Ramos (cell line): ENCODE results near the gene ZNF771.

Experiments used
- in situ Hi-C: fragments of 300-500 bp; cut with MboI; formaldehyde crosslinking; loops from one replicate; pipeline ENCODE4 v1.14.3; 2022; ENCODE audit warnings: low sequenced_read_pairs; ENCODE audit not compliant: unreplicated experiment

ZNF771 gene

DNA sequence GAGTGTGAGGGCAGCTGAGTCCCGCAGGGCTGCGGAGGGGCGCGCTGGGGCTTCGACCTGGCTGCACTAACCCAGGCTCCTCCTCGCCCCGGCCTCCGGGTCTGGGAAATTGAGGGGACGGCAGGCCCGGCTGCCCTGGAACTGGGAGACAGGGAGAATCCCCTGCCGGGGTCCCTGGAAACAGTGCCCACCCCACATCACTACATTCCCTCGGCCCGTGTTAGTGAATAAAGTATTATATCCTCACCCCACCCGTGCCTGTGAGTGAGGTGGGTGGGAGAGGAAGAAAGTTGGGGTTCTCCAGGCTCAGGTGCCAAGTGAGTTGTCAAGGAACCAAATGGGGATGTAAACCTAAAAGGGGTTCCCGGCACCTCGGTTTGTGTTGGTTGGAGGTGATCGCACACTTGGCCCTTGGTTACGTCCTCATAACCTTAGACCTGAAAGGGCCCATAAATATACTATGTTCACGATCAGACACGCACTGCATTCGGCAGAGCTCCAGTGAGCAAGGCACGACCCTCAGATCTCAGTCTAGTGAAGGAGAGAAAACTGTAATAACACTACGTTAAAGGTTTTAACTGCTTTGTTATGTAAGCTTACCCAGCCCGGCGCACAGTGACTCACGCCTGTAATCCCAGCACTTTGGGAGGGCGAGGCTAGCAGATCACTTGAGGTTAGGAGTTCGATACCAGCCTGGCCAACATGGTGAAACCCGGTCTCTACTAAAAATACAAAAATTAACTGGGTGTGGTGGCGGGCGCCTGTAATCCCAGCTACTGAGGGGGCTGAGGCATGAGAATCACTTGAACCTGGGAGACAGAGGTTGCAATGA lies 11.2 kb downstream of the ZNF771 start:
- in situ Hi-C loops: no loop called here

DNA sequence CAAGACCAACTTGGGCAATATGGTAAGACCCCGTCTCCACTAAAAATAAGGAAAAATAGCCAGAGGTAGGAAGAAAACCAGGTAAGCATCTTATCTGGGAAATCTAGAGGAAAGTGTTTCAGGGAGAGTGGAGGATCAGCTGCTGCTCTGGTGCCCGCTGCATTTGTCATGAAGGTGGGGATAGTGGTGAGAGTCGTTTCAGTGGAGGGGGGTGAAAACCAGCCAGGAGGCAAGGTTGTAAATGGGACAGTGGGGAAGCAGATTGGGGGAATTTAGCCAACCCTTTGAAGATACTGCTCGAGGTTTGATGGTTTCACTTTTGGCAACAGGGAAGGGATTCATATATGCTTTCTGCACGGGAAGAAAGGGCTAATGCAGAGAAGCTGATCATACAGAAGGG lies 13.6 kb downstream of the ZNF771 start:
- in situ Hi-C loops: loop anchor here (5.0 to 10.0 kb wide), 2 partner anchors 186 to 356 kb away; partner anchors contain the start of gene ALDOA

DNA sequence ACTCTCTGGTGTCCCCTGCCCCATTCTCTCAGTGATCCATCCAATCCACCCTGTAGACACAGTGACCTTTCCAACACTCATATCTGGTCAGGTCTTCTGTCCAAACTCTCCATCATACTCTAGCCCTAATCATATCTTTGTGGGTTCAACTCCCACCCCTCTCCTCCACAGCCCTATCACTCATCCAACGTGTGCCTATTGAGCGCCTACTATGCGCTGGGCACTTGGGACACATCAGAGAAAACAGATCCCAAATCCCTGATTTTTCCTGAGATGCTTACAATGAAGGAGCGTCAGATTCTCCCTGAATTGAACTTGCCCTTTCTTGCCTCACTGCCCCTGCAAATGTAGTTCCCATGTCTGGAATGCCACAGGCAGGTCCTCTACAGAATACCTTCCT lies 20.6 kb downstream of the ZNF771 start:
- in situ Hi-C loops: loop anchor here (10.0 kb wide), 1 partner anchor 363 kb away; the partner anchor contains the start of gene ALDOA

DNA sequence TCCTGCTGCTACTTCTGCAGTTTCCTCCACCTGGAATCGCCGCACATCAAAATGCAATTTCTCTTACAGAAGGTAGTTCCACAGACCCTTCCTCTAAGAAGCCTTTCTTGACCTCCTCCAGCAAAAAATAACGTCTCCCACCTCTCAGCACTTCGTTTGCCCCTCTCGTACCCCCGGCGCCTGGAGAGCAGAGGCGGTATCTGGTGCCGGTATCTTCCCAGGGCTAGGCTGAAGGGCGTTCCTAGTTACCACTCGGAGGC lies 21.9 kb downstream of the ZNF771 start:
- in situ Hi-C loops: loop anchor here (10.0 kb wide), 1 partner anchor 365 kb away; the partner anchor contains the start of gene ALDOA

DNA sequence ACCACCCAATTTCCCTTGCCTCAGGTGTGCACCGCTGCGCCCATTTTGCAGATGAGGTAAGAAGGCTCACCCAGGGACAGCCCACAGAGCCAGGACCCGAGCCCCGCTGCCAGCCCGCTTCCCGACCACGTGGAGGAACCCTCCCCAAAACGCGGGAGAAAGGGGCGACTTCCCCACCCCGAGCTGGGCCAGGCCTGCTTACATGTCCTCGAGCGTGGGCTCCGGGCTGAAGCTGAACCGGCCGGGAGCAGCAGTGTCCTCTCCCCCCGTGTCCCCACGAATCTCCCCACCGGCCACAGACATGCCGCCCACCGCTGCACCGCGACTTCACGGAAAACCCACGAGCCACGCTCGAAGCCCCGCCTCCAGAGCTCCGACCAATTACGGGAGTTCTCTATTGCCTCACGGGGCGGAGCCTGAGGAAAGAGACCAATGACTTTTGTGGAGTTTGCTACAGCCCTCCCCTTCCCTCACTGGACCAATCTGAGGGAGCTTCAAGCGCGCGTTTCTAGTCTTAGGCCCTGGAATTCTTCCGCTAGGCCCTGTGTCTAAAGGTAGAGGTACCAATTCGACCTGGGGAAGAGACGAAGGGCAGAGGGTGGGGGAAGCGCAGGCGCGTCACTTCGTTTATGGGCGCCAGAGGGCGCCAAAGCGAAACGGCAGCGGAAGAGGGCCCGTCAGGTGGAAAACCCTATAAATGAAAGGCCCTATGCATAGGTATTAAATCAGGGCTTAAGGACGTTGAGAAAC lies 22.4 kb downstream of the ZNF771 start, which contains the start of gene DCTPP1:
Gene DCTPP1 (minus strand): TSS at position 353 of the 750 bp plus-strand sequence. CDS start 50 bp downstream, at position 303.
- in situ Hi-C loops: loop anchor here (10.0 kb wide), 1 partner anchor 365 kb away; the partner anchor contains the start of gene ALDOA

DNA sequence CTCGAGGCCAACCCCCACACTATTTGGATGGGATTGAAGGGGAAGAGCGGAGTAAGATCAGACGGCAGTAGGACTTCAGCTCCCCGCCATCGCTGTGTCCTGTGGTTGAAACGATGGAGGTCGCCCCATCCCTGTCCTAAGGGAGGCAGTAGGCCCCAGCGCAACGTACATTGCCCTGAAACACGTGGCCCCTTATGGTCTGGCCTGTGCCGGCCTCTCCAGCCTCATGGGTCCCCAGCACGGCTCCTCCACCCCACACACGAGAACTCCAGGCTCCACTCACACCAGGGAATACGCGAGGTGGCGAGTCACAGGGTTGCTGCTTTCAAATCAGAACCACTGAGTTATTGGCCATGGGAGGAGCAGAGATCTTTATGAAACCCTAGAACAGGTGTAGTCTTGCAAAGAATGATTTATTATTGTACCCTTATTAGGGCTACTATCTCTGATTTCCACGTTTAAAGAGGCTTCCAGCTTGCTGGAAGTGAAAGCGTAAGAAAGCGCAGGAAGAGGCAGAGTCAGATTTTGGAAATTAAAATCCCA lies 23.1 kb downstream of the ZNF771 start:
- in situ Hi-C loops: no loop called here

DNA sequence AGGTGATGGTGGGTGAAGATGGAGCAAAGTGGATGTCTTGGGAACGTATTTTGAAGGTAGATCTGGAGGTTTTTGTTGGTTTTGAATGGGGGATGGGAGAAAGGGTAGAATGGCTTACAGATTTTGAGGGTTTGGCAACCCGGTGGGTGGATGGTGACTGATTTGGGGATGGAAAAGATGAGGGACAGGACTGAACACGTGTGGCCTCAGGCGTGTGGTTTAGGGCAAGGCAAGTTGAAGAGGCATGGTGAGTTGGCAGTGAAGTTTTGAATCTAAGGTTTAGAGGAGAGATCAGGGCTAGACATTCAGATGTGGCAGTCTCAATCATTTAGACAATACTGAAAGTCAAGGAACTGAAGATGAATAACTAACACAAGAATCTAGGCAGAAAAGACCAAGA lies 27.4 kb downstream of the ZNF771 start:
- in situ Hi-C loops: no loop called here

DNA sequence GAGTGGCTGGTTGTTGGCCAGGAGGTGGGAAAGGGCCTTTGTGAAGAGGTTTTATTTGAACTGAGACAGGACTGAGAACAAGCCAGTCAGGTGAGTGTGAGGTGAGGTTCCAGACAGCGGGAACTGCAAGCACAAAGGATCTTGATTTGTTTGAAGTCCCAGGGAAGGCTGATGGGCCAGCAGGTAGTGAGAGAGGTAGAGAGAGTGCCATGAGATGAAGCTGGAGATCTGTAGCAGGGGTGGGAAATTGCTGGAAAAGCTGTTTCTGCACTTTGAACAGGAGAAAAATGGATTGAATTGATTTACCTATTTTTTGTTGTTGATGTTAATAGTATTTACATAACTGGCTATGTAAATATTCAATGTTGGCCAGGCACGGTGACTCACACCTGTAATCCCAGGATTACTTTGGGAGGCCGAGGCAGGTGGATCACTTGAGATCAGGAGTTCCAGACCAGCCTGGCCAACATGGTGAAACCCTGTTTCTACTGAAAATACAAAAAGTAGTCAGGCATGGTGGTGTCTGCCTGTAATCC lies 30.2 kb downstream of the ZNF771 start:
- in situ Hi-C loops: no loop called here

DNA sequence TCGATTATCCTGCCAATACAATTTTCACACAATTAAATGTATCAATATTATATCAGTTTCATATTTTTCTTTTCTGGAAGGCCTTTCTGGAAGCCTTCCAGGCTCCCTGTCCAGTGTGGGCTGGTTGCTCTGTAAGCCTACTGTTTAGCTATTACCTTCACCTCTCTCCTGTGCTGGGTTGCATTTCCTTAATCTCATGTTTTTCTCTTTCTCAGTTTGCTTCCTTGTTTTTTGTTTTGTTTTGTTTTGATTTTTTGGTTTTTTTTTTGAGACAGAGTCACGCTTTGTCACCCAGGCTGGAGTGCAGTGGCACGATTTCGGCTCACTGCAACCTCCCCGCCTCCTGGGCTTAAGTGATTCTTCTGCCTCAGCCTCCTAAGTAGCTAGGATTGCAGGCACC lies 31.4 kb downstream of the ZNF771 start:
- in situ Hi-C loops: no loop called here

DNA sequence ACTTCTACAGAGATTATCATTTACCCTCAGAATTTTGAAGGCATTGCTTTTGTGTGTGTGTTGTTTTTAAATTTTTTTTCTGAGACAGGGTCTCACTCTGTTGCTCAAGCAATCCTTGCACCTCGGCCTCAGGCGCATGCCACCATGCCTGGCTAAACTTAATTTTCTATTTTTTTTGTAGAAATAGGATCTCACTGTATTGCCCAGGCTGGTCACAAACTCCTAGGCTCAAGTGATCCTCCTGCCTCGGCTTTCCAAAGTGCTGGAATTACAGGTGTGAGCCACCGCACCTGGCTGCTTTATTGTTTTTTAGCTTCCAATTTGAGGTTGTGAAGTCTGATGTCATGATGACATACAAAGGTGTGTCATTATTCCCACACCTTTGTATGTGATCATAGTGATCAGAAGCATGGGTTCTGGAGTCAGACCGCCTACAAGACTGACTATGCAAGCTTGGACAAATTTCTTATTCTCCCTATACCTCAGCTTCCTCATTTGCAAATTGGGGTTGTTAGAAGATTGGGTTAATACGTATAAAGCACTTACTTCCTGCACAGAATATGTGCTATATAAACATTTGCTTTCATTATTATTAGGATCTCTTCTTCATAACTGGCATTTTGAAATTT lies 32.4 kb downstream of the ZNF771 start:
- in situ Hi-C loops: no loop called here

DNA sequence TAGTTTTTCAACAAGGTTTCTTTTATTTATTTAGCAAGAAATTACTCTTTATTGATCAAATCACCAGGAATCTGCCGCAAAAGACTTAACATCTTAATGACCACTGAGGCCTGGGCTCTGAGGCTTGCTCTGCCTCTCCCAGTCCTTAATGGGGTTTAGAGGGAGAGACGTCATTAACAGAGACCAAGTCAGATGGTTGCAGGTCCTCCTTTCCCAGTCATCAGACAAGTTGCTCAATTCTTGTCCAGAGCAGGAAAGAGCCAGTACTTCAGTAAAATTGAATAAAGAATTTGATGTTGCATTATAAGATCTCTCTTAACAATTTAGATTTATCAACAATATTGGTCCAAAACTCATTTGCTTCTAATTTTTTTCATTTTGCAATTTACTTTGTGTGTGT lies 36.2 kb downstream of the ZNF771 start:
- in situ Hi-C loops: no loop called here

DNA sequence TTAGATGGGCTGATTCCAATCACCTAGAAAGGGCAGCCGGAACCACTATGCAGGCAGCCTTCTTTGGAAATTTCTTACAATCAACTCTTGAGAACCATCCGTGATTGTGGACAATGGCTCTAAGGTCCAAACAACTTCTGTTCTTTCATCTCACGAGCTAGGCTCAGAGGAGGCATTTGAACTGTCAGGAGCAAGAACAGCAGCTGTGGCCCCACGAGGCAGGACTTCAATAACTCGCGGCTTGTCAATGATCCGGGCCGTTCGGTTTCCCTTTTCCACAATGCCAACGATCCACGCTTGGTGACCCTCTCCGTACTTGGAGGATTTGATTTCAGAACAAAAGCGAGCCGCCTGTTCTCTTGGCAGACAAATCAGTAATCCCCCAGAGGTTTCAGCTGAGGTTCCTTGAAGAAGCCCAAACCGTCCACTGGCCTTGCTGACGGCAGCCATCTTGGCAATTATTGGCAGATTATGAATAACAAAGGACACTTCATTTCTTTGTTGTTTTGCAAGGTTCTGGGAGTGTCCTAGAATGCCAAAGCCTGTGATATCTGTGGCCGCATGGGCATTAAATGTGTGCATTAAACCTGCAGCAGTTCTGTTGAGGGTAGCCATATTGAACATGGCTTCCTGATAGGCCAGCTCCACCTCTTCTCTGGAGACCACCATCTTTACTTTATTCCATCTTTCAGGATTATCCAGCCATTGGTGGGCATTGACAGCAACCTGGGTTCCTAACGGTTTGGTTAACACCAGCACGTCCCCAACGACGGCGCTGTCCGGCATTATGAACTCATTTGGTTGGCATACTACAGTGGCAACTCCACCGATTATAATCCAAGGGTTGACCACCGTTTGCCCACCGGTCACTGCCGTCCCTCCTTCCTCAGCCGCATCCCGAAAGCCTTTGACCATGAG lies 37.1 kb downstream of the ZNF771 start:
- in situ Hi-C loops: no loop called here

DNA sequence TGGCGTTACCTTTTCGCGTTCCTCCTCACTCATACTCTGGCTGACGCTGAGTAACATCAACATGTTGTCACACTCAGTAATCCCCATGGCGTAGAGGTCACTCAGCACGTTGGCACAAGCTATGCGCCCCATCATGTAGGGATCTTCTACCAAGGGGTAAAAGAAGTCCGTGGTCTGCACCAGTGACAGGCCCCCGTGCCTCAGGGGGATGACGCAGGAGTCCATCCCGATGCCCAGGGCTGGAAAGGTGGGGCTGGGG lies 37.7 kb downstream of the ZNF771 start:
- in situ Hi-C loops: no loop called here

DNA sequence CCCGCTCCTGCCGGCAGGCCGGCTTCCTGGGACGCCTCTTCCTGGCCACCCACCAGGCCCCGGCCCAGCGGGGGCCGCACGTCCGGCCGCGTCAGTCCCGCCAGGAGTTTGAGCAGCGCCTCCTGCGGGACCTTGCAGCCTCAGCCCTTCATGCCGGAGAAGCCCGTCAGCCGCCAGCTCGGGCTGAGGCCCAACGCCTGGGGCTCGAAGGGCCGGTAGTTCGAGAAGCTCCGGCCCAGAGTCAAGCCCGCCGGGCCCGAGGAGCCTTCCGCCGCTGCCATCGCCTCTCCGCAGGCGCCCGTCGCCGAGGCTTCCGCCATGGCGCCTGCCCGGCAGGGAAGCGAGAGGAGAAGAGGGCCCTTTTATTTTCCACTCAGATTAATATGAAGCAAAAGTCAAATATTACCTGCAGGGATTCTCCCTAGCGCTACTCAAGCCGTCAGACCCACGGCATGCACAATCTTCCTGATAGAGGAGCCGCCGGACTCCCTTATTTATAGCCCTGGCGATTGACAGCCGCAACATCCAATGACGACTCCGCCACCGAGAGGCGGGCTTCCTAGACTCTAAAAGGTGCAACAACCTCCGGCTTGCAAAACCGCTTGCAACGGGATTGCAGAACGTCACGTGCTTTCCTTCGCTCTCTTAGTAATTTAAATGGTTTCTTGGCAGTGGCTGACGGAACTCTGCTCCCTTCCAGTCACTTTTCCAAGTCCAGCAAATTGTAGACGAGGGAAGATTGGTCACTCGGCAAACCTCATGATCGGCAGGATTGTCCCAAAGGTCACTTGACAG lies 38.2 kb downstream of the ZNF771 start, which contains the start of gene SEPHS2:
Gene SEPHS2 (minus strand): TSS at position 467 of the 795 bp plus-strand sequence. CDS start 147 bp downstream, at position 320.
- in situ Hi-C loops: no loop called here

DNA sequence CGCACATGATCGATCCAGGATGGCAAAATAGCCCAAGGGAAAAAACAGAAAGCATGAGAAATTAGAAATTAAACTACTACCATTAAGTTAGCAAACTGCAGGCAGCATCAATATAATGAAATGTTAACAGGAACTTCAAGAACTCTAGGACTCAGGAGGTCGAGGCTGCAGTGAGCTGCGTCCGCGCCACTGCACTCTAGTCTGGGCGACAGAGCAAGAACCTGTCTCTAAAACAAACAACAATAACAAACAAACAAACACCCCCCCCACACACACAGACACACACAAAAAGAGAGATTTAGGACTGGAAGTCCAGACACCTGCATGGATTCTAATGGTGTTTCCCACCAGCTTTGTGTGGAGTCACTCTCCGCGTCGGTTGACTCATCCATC lies 38.8 kb downstream of the ZNF771 start:
- in situ Hi-C loops: no loop called here

DNA sequence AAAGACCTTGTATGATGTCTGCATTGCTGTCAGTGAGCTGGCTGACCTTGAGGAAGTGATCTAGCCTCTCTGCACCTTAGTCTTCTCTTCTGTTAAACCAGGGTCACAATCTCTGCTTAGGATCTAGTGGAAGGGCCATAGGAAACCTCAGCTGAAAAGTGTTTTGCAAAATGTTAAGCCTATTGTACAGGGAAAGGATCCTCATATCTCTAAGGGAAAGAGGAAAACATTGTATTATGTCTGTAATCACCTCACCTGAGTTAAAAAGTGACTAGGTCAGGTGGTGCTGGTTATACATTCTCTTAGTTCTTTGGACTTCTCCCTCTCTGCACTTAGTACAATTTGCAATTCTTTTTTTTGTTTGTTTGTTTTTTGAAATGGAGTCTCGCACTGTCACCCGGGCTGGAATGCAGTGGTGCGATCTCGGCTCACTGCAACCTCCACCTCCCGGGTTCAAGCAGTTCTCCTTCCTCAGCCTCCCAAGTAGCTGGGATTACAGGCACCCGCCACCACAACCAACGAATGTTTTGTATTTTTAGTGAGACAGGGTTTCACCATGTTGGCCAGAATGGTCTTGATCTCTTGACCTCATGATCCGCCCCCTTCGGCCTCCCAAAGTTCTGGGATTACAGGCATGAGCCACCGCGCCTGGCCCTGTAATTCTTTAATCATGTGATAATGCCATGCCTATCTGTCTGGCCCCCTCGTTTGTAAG lies 40.3 kb downstream of the ZNF771 start:
- in situ Hi-C loops: no loop called here

DNA sequence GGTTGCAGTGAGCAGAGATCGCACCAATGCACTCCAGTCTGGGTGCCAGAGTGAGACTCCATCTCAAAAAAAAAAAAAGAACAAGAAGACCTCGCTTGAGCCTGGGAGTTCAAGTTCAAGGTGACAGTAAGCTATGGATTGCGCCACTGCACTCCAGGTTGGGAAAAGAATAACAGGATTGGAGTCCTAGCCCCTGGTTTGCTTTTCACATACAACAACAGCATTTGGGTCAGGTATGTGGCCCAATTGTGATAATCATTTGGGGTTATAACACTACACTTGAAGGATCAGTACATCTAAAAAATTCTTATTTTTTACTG lies 41.7 kb downstream of the ZNF771 start:
- in situ Hi-C loops: no loop called here
